ENCODE measurements around the gene CHST12.
"Not testable (repeated sequence)": the region's sequence is repeated elsewhere in the genome, so short reads cannot be mapped to it uniquely, and the experiment has no call there.

The CHST12 gene

DNA sequence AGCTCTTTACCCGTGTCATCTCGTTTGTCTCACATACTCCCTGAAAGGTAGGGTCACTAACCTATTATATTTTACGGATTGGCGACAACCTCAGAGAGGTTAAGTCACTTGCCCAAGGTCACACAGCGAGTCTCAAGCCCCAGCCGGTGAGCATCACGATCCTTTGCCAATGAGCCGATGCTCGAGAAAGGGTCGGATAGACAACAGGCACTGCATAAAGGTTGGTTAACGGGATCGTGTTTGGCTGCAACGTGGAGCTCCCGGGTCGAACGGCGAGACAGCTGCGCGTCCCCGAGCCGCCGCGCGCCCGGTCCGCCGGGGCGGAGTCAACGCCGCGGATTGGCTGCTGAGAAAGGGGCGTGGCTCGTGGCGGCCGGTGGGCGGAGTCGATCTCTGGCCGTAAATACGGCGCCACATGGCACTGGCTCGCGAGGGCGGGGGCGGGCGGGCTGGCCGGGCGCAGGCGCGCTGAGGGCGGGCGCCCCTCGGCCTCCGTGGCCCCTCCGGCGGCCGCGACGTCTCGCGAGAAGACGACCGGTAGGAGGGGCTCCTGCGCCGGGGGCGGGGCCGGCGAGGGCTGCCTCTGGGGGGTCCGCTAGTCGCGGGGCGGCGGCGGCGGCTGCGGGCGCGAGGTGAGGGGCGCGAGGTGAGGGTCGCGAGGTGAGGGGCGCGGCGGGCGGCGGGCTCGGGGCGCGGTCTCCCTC, at the start of gene CHST12:
CHST12 (plus strand) TSS at position 598 of the 704 bp plus-strand sequence. CDS start 29,029 bp downstream, outside the sequence.
- peak; percentile 95 for DNase-seq (ENCODE audit: low spot score)

DNA sequence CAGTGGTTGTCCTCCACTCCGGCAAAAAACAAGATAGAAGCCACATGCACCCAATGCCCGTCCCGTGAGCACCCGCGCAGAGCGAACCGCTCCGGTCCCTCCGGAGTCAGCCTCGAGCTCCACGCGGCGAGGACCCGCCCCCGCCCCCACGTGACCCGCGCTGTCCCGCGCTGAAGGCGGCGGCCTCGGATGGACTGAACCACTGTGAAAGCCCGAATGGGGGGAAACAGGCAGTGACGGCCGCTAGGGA, 49.5 kb upstream of the CHST12 start:
- peak; percentile 88 for DNase-seq (ENCODE audit: low spot score)

DNA sequence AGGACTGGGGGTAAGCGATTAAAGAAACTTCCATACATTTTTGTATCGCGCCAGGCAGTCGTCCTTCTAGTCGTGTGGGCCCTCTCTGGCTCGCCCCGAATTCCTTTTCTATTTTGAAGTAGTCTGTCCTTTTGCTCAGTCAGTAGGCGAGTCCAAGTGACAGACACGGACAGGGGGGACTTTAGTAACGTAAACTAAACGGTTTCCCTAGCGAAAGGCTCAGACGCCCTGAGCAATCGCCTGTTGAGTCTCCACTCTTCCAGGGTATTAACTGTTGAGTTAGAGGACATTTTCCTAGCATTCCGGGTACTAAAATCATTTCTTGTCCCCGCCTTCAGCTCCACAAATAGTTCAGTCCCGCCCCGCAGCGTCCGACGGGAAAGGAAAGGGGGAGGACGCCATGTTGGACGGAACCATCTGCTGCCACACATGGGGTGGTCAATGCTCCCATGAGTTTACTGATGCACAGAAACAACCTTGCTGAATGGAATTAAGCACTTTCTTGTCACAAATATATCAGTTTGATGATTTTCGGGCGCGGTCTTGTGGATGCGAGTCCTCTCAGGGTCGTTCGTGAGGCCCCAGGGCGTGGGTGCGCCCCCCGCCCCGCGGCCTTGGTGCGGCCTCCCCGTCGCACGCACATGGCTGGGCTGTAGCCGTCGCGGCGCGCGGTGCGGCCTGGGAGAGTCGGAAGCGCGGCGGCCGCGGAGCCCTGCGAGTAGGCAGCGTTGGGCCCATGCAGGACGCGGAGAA, 49.0 kb upstream of the CHST12 start, which contains the start of gene EIF3B:
EIF3B (plus strand) TSS at position 642 of the 753 bp plus-strand sequence; CDS start at position 737, 95 bp downstream.
- DNase-seq (ENCODE audit: low spot score) = peak; percentile 92

DNA sequence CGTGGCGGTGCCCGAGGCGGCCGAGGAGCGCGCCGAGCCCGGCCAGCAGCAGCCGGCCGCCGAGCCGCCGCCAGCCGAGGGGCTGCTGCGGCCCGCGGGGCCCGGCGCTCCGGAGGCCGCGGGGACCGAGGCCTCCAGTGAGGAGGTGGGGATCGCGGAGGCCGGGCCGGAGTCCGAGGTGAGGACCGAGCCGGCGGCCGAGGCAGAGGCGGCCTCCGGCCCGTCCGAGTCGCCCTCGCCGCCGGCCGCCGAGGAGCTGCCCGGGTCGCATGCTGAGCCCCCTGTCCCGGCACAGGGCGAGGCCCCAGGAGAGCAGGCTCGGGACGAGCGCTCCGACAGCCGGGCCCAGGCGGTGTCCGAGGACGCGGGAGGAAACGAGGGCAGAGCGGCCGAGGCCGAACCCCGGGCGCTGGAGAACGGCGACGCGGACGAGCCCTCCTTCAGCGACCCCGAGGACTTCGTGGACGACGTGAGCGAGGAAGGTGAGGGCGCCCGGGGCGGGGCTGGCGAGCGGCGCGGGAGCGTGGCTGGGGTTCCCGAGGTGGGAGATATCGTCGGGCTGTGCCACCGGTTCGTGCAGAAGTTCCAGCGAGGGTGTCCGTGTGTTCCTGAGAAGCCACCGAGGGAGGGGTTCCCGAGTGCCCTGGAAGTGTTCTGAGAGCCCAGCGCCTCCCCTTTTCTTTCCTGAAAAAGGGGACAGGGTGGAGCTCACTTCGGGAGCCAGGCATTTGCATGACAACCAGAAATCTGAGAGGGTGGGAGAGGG, 48.3 kb upstream of the CHST12 start:
- no peak for DNase-seq (ENCODE audit: low spot score)

DNA sequence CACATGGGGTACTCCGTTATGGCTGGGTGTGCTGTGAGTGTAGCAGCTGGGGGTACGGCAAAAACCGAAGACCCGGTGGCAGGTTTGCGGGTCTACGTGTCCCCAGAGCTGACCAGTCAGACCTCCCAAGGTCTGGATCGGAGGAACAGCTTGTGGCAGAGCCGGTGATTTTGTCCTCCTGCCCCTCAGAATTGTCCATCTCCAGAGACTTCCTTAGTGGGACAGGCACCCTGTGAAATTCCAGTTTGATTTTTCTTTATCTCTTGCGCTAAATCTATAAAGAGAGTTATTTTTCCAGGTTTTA, 47.8 kb upstream of the CHST12 start:
- DNase-seq (ENCODE audit: low spot score) = no peak

DNA sequence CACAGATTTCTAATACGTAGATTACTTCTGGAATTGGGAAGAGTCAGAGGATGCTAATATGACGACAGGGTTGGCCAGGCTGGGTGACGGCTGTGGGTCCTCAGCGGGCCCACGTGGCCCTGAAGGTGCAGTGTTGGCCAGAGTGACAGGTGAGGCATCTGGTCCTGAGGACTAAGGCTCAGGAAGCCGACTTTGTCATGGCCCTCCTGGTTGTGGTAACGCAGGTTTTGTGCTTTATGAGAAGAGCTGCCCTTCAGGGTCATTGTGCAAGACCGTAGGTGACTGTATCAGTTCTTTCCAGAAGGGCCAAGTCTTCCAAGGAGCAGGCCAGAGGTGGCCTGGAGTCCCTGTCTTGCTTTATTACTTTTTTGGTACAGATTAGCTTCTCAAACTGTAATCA, 46.2 kb upstream of the CHST12 start:
- no peak for DNase-seq (ENCODE audit: low spot score)

DNA sequence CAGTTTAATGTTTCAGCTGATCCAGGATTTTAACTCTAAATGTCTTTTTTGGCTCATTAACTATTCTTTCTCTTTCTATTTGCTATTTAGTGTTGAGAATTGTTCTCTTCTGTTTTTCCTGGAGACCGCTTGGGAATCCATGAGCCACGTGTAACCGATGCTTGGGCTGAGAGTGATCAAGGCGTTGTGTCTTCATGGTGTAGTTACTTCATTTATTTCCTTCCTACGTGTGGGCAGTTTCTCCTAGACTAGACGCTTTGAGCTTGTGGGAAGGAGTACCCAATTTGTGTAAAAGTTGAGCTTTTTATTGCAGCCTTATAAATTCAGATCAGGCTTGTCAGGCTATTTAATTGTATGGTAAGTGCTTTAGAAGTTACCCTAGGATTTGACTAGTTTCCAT, 45.8 kb upstream of the CHST12 start:
- DNase-seq (ENCODE audit: low spot score) = no peak

DNA sequence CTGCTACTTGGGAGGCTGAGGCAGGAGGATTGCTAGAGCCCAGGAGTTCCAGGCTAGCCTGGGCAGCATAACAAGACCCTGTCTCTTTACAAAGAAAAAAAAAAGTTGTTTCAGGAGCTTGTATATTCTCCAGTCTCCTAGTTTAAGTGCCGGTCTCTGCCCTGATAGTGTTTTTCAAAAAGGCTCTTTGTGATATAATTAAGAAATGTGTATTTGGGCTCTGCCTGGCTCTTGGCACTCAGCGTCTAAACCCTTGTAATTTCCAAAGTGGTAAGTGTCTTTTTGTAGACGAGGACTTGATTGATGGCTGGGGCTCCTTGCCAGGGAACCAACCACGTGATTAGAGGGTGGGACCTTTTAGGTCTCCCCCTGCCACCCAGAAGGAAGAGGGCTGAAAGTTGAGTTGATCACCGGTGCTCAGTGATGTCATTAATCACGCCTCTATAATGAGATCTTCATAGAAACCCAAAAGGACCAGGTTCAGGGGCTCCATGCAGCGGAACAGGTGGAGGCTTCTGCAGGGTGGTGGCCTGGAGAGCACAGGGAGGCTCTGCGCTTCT, 44.4 kb upstream of the CHST12 start:
- no peak for DNase-seq (ENCODE audit: low spot score)

DNA sequence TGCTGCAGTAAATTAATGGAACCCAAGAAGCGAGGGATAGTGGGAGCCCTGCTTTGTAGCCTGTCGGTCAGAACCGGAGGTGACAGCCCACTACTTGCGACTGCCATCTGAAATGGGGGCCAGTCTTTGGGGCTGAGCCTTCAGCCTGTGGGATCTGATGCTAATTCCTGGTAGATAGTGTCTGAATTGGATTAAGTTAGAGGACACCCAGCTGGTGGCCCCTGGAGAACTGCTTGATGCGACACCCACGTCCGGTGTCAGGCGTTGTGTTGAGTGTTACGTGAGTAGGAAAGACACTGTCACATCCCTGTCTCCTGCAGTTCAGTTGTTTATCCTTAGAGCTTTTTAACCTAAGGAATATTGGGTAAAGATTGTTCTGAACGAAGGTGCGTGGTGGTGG, 43.8 kb upstream of the CHST12 start:
- DNase-seq (ENCODE audit: low spot score) = no peak

DNA sequence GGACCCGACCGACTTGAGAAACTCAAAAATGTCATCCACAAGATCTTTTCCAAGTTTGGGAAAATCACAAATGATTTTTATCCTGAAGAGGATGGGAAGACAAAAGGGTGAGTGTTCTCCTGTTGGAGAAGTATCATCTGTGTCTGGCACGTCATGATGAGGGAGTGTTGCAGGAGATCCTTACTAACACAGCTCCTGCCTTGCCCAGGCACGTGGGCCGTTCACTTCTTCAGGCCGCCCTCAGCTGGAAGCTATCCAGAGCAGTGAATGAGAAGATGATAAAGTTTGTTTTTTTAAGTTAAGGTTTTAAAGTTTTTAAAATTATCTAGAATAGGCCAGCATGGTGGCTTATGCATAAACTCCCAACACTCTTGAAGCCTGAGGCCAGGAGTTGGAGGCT, 42.6 kb upstream of the CHST12 start:
- DNase-seq (ENCODE audit: low spot score) = no peak

DNA sequence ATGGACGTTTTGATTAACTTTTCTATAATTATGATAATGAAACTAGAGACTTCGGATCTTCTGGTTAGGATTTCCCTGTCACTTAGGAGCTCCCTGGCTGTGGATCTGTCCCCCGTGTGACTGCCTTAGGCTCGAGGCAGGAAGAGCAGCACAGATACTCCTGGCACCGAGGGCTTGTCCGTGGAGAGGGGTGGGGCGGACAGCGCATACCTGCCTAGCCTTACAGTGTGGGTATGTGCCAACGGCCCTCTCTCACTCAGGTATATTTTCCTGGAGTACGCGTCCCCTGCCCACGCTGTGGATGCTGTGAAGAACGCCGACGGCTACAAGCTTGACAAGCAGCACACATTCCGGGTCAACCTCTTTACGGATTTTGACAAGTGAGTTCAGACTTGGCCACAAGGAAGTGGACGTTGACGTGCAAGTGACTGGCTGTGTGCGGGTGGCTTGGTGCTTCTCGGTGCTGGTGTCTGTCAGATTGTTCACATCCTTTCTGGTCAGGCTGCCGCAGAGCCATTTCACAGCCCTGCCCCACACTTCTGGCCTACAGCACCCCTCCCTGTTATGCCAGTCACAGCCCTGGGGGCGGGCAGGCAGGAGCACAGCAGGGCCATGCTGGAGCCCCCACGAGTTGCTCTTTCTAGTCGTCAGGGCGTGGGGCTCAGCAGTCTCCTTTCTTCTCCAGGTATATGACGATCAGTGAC, 40.9 kb upstream of the CHST12 start:
- no peak for DNase-seq (ENCODE audit: low spot score)

DNA sequence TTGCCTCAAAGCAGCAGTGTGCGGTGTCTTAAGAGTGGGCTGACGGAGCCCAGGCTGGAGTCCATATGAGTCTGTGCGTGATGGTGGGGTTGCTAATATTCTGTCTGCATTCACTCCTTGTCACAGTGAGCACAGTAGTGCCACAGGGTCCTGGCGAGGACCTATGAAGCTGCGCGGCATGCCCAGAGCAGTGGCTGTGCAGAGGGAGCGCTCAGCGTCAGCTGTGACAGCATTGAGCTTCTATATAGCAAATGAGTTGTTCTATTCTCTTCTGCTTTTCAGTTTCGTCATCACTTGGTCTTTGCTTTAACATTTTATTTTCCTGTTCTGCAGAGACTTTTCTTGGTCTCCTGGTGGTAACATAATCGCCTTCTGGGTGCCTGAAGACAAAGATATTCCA, 34.3 kb upstream of the CHST12 start:
- no peak for DNase-seq (ENCODE audit: low spot score)

DNA sequence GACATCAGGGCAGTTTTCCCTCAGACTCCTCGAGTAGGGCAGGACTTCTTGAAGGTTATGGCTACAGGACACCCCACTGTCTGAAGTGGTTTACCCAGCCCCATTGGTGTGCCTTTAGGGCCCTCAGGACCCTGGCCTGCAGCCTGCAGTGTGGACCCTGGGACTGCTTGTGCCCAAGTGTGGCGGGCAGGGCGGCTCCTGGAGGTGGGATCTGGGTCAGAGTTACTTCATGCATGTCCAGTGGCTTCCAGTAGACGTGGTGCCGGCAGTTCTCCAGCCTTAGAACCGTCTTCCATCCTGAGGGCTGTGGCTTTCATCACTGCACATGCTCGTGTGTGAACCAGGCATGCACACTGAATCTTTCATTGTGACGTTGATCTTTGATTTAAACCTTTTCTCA, 32.1 kb upstream of the CHST12 start:
- DNase-seq (ENCODE audit: low spot score) = no peak

DNA sequence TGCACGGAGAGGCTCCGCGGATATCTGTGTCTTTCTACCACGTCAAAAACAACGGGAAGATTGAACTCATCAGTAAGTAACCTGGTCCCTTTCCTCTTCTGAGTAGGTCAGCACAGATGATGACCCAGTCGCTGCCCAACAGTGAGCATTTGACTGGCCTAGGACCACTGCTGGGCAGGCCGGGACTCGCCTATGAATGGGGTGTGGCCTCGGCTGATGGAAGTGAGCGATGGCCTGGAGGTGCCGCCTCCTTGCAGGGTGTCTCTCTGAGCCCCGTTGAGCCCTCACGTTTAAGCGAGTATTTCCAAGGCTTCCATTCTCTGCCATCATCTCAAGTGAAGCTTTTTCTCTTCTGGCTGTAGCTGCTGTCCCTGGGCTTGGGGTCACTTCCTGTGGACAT, 30.7 kb upstream of the CHST12 start:
- no peak for DNase-seq (ENCODE audit: low spot score)

DNA sequence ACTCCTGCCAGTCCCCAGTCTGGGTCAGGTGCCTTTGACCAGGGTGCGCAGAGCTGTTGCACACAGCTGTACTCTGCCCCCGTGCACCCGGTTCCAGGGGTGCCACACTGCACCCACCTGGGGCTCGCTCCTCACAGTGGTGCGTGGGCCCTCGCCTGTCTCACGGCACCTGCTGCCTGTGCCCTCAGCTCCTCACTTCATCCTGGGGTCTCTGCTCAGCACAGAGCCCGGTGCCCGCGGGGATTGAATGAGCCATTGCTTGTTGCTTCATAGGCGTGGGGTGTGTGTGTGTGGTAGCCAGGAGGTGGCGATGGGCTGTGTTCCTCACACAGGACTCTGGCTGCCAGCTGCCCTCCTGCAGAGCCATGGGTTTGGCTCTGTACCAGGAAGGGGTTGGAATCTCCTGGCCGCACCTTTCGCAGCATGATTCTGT, 30.3 kb upstream of the CHST12 start:
- no peak for DNase-seq (ENCODE audit: low spot score)

DNA sequence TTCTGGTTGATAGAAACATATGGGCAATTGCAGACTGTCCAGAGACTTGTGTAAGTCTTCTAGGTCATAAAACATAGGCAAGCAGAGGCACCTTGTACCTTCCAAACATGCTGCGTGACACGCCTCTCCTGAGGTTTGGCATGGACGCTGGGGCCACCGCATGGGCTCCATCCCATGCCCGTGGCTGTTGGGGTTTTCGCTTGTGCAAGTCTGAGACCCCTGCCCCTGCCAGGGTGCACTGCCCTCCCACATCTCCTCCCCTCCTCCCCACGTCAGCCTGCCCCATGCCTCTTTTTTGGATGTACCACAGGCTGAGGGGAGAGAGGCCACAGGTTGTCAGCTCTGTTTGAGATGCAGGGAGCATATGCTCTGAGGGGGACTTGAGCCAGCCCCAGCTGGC, 29.8 kb upstream of the CHST12 start:
- DNase-seq (ENCODE audit: low spot score) = no peak

DNA sequence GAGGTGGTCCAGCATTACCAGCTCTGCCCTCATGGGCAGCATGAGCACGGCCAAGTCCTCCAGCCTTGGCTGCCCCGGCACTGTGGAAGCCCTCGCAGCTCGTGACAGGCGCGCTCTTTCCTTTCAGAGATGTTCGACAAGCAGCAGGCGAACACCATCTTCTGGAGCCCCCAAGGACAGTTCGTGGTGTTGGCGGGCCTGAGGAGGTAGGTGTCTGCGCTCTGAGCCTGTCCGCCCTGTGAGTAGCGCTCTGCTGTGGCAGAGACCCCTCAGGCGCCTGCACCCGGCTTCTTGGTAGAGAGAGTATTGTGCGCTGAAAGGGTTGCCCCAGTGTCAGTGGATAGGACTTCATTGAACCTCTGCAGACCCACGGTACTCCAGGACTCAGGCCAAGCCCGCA, 29.0 kb upstream of the CHST12 start:
- DNase-seq (ENCODE audit: low spot score) = no peak

DNA sequence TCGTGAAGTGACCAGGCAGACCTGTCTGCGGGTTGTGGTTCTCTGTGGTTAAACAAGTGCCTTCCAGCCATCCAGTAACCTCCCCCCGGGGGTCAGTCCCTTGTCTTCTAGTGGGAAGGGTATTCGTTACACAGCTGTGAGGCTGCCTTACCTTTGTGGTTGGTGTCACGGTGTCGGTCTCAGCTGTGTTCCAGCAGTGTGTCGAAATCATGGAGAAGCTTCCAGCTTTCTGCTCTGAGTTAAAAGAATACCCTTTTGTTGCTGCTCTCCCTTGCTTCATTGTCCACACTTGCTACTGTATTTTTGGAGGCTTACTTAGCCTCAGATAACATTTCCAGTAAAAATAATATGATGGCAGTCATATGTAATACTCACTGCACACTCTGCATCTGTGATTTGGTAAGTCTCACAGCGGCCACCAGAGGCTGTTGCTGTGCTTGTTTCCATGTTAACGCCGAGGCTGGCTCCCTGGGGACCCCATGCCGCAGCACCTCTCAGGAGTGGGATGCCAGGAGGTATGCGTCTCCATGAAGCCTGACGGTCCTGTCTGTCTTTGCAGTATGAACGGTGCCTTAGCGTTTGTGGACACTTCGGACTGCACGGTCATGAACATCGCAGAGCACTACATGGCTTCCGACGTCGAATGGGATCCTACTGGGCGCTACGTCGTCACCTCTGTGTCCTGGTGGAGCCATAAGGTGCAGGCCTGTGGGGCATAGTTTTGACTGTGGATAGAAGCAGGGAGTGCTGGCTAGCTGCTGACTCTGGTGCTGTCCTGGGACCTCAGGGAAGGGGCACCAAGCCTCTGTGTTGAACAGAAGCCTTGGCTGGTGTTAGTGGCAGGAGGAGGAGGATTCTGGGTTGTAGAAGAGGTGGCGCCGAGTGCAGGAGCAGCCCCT, 28.3 kb upstream of the CHST12 start:
- DNase-seq (ENCODE audit: low spot score) = no peak

DNA sequence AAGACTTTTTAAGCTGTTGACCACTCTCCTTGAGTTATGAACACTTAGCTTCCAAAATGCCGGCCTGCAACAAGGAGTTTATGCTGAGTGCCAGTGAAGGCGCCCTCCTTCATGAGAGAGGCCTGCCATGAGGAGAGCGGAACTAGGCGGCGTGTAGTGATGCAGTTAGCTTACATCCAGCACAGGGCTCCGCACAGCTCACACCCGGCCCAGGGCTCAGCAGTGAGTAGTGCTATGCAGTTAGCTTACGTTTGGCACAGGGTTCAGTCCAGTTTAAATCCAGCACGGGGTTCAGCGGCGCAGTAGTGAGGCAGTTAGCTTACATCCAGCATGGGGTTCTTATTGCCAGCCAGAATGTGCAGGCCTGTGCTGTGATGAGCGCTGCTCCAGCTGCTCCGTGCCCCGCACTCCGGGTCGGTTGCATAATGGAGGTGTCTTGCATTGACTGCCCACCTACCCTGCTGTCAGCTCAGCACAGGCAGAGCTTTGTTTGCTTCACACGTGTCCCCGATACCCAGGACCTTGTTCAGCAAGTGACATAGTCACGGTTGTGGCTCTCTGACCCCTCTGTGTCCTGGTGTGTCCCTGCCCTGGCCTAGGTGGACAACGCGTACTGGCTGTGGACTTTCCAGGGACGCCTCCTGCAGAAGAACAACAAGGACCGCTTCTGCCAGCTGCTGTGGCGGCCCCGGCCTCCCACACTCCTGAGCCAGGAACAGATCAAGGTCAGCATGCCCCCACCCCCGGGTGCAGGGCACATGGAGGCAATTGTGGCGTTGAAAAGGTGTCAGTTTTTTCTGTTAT, 26.9 kb upstream of the CHST12 start:
- no peak for DNase-seq (ENCODE audit: low spot score)

DNA sequence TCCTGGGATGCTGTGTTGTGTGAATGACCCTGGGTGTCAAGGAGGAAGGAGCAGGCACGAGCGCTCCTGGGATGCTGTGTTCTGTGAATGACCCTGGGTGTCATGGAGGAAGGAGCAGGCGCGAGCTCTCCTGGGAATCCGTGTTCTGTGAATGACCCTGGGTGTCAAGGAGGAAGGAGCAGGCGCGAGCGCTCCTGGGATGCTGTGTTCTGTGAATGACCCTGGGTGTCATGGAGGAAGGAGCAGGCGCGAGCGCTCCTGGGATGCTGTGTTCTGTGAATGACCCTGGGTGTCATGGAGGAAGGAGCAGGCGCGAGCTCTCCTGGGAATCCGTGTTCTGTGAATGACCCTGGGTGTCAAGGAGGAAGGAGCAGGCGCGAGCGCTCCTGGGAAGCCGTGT, 25.9 kb upstream of the CHST12 start:
- not testable (repeated sequence) for DNase-seq (ENCODE audit: low spot score)
